Renal cortical epithelial cell (primary cell): ENCODE measurements around the gene ZER1. TPM values are rescaled to one million over a fixed set of nuclear protein-coding genes. Genes with fewer than 3 reads are reported as not detected.

Source experiments
- DNase-seq: peaks from one replicate; pipeline ENCODE4 v3.0.0-alpha.2; 2011; ENCODE audit warnings: low read depth
- total RNA-seq: library from RNA; depleted of rRNA; stranded (reverse); fragments of >200 nt; gene quantifications from 2 replicates; pipeline ENCODE4 v1.2.3, GENCODE V29; 2014

Gene ZER1
- total RNA-seq, 1 donor from 2014 or later = 44.2 TPM

DNA sequence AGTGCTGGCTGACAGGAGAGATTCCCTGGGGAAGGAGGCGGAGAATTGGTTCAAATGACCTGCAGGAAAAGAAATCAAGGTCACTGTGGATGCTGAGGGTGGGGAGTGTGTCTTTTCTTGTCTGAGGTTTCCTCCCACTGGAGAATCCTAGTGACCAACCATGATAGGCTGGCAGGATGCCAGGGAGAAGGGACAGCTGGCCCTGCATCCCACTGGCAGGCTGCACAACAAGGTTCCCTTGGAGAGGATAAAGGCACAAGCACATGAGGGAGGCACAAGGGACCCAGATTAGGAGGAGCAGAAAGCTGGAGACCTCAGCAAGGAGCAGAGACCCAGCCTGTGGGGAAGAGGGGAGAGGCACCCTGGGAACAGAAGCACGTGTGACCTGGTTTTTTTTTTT is 36.4 kb downstream of the ZER1 start:
- no peak for DNase-seq

DNA sequence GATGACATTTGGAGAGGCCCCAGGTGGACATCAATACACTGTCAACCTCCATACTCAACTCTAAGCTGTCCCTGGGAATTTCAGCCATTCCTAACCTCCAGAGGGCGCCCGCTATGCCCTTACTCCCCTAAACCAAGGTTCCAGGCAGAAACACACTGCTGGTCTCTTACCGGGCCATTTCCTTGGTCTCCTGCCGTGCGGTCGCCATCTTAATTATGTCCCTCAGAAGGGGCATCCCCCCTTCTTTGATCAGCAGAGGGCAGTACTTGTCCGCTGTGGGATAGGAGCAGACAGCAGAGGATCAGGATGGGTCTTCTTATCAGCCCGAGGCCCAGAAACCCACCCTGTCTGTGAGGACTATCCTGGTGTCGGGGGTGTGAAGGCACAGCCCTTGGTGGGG is 38.5 kb downstream of the ZER1 start:
- peak; percentile 83 for DNase-seq

DNA sequence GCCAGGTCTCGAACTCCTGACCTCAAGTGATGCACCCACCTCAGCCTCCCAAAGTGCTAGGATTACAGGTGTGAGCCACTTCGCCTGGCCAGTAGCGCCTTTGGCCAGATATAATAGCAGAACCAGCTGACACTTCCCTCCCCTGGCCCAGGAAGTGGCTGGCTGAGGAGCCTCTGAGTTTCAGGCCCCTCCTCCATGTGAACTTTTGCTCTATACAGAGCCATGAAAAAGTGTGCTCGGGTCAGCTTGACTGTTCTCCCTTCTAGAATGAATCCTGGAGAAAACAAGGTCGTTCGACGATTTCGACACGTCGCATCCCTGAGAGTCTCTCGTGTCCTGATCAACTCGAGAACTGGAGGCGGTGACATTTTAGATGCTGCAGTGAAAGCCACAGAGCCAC is 39.2 kb downstream of the ZER1 start:
- DNase-seq = no peak

- no peak for DNase-seq
Observed at GRCh38 chr9:128731691-128732090, 40.0 kb downstream of the ZER1 start.

- no peak for DNase-seq
Observed at GRCh38 chr9:128731093-128731492, 40.6 kb downstream of the ZER1 start.

- no peak for DNase-seq
Observed at GRCh38 chr9:128729766-128730517, 41.8 kb downstream of the ZER1 start.

DNA sequence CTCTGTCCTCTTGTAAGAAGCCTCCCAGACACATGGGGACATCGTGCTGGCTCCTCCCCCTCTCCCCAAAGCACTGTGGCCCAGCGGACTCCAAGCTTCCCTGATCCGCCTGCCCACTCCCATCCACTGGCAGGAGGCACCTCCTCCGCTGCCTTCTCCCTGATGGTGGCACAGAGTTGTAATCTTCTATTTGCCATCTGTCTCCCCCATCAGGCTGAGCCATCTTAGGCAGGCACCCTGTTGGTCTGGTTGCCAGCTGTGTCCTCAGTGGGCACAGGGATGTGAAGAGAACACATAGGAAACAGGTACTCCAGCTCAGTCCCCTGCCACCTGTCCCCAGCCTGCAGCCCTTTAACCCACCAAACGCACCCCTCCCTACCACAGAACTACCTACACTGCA is 42.4 kb downstream of the ZER1 start:
- DNase-seq = no peak

DNA sequence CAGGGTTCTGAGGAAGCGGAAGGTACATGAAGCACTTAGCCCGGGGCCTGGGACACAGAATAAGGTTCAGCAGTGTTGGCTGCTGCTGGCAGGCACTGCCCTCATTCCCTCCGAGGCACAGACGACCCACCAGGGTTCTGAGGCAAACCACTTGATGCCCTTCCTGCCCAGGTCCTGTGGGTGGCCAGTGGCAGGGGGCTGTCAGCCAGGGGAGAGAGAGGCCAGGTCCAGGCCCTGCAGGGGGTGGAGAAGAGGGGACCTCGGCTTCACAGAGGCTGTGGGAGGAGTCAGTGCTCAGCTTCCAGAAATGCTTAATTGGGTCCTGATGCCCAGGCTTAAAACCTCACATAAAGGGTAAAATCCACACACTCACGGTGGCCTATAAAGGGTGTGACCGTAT is 43.4 kb downstream of the ZER1 start:
- no peak for DNase-seq

GRCh38 chr9:128727640-128728248 is 44.0 kb downstream of the ZER1 start:
- no peak for DNase-seq

GRCh38 chr9:128724744-128725211 is 46.9 kb downstream of the ZER1 start:
- DNase-seq = peak; percentile 30

DNA sequence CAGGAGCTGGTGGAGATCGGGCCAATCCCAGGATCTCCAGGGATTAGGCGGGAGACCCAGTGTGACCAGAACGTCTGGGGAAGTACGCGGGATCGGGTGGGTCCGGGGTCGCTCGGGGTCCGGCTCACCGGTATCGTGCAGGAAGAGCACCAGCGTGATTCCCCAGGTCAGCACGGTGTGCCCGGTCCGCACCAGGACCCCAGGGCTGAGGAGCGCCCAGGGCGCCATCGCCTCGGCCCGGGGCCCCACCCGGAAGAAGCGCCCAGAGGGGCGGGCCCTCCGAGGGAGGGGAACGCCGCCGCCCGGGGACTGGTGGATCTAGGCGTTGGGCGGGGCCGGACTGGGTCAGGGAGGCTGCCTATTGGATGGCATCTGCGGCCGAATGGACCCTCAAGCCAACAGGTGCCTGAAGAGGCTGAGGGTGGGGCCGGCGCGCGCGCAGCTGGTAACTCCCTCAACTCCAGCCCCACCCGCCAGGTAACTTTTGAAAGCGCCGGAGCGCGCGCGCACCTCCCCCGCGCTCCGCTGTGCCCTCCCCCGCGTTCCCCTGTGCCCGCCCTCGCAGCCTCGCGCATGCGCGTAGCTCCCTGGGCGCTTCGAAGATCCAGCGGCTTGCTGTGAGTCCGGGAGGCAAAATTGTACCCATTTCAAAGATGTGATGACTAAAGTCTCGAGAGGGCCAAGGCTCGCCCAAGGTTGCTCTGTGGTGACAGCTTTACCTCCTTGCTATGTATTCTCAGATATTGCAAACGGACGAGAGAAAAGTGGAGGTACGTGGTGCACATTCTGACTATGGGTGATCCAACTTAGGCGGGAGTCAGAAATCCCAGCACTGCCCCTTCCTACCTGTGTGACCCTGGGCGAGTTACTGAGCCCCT is 47.6 kb downstream of the ZER1 start, which contains the start of gene ZDHHC12:
Gene ZDHHC12, minus strand, starts transcription at position 262 of the 878 bp plus-strand sequence. Its CDS starts 34 bp downstream, at position 228.
- DNase-seq = peak; percentile 93

DNA sequence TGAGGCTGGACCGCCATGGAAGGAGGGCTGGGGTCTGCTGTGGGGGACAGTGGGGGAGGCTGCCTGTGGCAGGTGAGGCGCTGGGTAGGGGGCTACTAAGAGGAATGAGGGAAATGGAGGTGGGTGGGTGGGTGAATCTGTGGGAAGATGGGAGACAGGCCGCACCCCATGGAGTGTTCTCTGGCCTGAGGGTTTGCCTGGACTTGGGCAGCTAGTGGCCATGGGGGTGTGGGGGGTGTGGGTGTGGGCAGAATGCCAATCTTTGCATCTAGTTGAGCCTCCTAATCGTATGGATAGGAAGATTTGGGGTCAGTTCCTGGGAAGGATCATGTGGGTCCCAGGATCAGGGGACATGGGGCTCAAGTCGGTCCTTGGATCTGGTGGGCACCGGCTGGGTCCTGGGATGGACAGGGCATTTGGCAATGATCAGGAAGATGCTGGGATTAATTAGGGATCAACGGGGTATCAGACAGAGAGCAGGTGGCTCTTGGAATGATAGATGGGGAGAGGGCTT is 48.3 kb downstream of the ZER1 start:
- DNase-seq = no peak

DNA sequence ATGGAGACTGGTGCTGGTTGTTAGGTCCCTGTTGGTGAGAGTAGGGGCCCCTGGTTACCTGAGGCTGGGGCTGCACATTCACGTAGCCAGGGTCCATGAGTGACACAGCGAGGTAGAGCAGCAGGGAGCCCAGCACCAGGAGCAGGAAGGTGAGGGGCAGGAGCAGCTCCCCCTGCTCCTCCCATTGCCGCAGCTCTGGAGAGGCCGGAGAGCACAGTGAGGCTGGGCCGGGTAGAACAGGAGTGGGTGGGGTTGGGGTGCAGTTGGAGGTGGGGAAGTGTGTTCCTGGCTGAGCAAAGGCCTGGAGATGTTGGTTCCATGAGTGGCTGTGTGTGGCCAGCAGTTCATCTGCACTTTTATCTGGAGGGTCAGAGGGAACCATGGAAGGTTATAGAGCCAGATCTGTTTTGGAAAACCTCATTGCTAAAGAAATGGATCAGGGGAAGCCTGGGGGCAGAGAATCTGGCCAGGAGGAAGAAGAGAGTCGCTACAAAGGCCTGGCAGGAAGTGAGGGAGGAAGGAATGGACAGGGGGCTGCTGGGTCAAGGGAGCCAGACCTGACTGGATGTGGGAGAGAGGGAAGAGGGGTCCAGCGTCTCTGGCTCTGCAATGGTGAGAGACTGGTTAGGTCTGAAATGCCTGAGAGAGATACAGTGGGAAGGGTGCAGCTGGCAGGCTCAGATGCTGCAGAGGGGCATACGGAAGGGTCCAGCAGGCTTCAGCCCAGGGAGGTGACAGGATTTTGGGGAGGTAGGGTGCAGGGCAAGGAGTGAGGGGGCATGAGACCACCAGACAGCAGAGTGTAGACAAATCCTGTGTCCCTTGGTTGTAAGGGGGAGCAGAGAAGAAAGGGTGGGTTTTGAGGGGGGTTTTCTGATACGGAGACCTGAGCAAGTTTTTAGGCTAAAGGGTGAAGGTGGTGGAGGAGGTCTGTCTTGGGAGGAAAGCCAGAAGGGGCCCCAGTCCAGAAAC is 49.1 kb downstream of the ZER1 start:
- no peak for DNase-seq

GRCh38 chr9:128721487-128722010 is 50.2 kb downstream of the ZER1 start:
- no peak for DNase-seq

GRCh38 chr9:128720841-128721486 is 50.8 kb downstream of the ZER1 start:
- DNase-seq = no peak

GRCh38 chr9:128719919-128720605 is 51.7 kb downstream of the ZER1 start:
- no peak for DNase-seq

GRCh38 chr9:128718475-128718874 is 53.3 kb downstream of the ZER1 start:
- DNase-seq = no peak

DNA sequence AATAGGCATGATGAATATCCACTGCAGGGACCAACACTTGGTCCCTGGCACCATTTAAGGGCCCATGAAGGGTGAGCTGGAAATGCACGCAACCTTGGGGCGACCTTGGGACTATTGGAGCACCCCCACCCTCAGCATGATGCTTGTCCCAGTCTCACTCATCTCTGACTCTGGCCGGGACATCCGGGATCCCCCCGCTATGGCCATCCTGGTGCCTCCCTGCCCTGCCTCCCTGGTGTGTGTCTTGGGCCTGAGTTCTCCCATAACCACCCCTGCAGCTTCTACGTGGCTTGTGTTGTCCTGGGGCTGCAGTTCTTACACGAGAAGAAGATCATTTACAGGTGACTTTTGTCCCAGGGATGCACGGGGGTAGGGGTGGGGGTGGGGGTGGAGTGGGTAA is 53.7 kb downstream of the ZER1 start:
- DNase-seq = no peak

DNA sequence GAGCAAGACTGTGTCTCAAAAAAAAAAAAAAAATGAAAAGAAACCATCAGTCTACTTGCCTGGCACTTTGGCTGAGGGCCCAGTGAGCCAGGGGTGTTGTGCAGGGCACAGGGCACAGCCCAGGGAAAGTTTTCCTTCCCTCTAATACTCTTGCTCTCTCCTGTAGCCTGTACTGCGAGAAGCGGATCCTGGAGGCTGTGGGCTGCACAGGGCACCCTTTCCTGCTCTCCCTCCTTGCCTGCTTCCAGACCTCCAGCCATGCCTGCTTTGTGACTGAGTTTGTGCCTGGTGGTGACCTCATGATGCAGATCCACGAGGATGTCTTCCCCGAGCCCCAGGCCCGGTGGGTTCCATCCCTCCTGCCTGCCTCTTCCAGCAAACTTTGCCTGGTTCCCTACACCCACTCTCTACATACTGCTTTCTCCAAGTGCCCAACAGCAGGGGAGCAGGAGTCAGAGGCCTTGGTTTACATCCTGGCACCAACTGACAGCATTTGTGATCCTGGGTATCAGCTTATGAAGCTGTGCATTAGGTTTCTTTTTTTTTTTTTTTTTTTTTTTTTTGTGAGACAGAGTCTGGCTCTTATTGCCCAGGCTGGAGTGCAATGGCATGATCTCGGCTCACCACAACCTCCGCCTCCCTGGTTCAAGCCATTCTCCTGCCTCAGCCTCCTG is 55.0 kb downstream of the ZER1 start:
- DNase-seq = no peak
